IPS DF 4.7 (cell line): ENCODE data around the gene HS3ST1.

Experiments
- DNase-seq: peaks from one replicate; pipeline ENCODE4 v3.0.0-alpha.2; 2013; ENCODE audit warnings: low spot score; ENCODE audit errors: extremely low read depth

HS3ST1 gene

DNA sequence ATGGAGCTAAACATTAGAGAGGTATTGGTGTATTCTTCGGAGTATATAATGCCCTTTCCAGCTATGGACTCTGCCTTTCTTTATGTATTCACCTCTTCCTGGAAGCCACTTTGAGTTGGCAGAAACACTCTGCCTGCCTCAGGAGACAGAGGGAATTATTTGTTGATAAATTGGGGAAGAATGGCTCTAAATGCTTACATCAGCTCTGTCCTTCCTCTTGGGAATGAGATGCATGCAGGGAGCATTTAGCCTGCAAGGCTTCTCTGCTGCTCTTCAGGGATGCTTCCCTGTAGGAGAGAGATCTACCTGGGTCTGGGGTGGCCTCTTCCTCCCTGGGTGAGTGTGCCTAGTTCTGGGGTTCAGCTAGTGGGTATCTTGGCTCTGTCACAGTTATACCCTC lies 6.9 kb upstream of the HS3ST1 start:
- no peak for DNase-seq

DNA sequence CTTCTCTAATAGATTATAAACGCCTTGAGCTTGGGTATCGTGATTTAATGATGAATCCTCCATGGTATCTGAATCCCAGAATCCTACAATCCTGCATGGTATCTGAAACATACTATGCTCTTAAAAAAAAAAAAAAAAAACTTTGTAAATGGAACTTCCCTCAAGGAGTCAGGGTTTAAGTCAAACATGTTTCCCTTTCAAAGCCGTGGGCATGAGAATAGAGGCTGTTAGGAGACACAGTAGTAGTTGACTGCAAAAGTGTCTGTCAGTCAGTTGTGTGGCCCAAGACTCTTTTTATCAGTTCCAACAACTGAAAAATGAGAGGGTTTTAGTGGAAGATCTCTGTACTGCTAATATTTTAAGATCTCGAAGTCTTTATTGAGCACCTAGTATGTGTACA lies 2.4 kb upstream of the HS3ST1 start:
- no peak for DNase-seq

- DNase-seq = no peak
Observed at GRCh38 chr4:11430536-11430935, 1.8 kb upstream of the HS3ST1 start.

- DNase-seq = no peak
Observed at GRCh38 chr4:11429699-11430045, 978 bp upstream of the HS3ST1 start.

GRCh38 chr4:11428899-11429698 lies 405 bp upstream of the HS3ST1 start:
- no peak for DNase-seq

DNA sequence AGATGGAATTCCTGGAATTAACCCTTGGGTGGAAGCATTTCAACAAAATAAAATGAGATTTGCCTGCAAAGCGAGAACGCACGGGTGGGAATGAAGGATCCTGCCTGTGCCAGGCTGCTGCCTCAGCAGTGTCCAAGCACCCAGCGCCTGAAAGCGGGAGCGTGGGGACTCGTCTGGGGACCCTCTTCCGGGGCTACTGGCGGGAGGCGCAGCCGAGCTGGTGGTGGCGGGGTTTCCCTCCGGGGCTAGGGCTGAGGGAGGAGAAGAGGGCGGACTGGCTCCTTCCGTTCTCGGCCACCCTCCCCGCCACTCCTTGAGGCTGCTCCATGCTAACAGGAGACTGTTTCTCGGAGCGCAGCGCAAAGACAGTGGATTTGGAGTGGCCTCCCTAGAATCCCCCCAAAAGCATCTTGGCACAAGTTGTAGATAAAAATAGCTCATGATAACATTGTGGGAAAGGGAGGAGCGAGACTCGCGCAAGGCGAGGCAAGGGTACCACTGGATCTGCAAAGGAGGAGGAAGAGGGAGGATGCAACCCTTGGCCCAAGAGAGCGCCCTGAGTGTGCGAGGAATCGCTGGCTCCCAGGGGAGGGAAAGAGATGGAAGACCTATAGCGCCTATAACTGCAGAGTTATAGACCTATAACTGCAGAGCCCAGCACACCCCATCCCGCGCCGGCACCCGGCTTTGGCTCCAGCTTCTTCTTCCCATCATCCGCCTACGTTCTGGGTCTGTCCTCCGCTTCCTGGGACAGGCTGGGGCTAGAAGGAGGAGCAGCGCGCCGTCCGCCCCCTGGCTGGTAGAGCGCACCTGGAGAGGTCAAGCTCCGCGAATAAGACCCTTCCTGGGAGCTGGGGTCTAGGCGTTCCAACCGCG lies 1.3 kb downstream of the HS3ST1 start:
- no peak for DNase-seq

- DNase-seq = no peak
Observed at GRCh38 chr4:11426731-11427120, 2.0 kb downstream of the HS3ST1 start.

- DNase-seq = no peak
Observed at GRCh38 chr4:11426003-11426402, 2.7 kb downstream of the HS3ST1 start.

GRCh38 chr4:11424856-11425255 lies 3.8 kb downstream of the HS3ST1 start:
- DNase-seq = no peak

- DNase-seq = no peak
Observed at GRCh38 chr4:11424000-11424399, 4.7 kb downstream of the HS3ST1 start.

DNA sequence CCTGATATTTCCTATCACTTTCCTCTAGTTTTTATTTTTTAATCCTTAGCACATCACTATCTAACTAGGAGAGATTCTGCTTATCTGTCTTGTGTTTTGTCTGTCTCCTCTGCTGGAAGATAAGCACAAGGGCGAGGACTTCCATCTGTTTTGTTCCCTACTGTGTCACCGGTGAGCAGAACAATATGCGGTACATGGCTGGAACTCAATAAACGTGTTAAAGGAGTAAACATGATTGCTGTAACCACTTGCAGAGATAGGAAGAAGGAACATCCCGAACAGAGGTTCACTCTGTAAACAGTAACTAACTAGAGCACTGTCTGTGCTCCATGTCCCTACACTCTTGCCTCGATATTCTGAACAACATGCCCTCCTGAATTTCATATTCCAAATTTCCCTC lies 5.2 kb downstream of the HS3ST1 start:
- no peak for DNase-seq

GRCh38 chr4:11421116-11421515 lies 7.6 kb downstream of the HS3ST1 start:
- DNase-seq = no peak

DNA sequence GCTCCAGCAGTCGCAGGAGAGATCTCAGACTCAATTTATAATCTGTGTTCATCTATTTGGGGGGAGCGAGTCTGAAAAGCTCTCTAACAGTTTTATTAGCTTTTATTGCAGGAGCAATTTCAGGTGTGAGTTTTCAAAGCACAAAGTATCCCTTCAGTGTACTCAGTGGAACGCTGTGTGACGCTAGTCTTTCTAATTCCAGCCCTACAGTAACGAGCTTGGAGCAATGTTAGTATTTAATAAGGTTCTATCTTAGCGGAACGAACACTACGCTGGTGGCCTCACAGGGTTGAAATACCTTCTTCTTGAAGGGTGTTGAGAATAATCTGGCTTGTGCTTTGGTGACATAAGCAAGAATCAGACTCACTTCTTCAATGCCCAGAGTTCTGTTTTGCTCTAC lies 8.4 kb downstream of the HS3ST1 start:
- no peak for DNase-seq

- DNase-seq = no peak
Observed at GRCh38 chr4:11418610-11419009, 10.1 kb downstream of the HS3ST1 start.

DNA sequence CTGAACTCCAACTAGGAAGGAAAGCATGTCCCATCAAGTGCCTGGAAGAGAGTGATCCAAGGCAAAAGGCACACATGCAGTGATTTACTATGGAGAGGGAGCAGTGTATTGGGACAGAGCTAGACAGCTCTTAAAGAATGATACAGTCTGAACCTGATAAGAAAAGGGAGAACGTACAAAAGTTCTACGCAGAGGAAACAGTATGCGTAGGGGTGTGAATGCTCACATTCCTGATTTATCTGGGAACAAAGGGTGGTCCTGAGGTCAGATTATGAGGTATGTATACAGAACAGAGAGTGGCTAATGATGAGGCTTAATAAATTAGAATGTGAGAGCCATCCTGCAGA lies 12.0 kb downstream of the HS3ST1 start:
- DNase-seq = no peak

GRCh38 chr4:11416071-11416766 lies 12.5 kb downstream of the HS3ST1 start:
- DNase-seq = no peak

DNA sequence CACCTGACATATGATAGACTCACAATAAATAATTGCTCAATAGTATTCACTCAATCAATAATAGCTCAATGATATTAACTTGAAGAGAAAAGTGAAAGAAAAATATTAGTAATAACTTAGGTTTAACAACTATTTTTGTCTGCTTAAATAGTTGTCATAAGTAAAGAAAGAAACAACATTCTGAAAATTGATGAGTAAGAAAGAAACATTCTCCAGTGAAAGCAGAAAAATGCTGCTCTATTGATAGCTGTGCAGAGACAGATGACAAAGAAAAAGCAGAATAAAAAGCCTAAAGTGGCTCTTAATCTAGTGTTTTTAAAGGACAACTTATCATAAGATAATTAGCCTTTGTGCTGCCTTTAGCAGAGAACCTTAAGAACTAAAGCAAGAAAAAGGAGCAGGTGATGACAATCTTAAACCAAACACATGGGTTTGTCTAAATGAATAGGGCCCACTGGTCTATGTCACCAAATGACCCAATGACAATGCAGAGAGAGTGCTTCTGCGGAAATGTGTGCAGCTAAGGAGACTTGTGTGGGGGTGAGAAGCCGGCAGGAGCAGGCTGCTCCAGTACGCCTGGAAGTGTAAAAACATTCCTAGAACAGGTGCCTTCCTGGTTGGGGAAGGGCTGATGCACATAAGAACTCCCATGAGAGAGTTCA lies 13.2 kb downstream of the HS3ST1 start:
- DNase-seq = no peak

GRCh38 chr4:11412211-11412610 lies 16.5 kb downstream of the HS3ST1 start:
- no peak for DNase-seq

GRCh38 chr4:11409632-11410031 lies 19.1 kb downstream of the HS3ST1 start:
- no peak for DNase-seq

- DNase-seq = no peak
Observed at GRCh38 chr4:11408233-11408967, 20.3 kb downstream of the HS3ST1 start.

DNA sequence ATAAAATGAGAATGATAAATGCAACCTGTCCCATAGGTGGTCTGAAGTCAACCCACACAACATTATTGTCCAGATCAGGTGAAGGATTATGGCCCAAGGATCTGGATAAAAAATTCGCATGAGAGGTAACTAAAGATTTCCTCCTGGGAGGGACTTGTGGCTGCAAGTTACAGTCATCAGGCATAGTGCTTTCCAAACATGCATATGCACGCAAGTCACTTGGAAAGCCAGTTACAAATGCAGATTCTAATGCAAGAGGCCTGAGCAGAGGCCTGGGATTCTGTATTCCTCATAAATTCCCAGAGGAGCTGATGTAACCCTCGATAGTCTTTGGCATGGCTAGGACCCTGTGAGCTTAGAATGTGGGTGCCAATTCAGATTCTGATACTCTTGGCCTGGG lies 21.1 kb downstream of the HS3ST1 start:
- no peak for DNase-seq
